Calu3 (cell line): ENCODE results near the gene PCSK5. TPM values are rescaled to one million over a fixed set of nuclear protein-coding genes. Genes with fewer than 3 reads are reported as not detected.

Experiments used
- BruUV-seq: library from RNA; stranded (reverse); fragments of 400-500 nt; replicated peaks from 2 replicates; lab custom pipeline; 2021; lab: Mats Ljungman, UMichigan
- CTCF ChIA-PET: fragments of 300-600 bp; sonication (Branson Sonifier 250); formaldehyde crosslinking; loops from one replicate; lab custom pipeline; 2022; ENCODE audit warnings: antibody characterized with exemption; lab: Charles Lee
- DNase-seq: peaks from one replicate; pipeline ENCODE4 v3.0.0; 2022
- H3K27ac Mint-ChIP-seq: one replicate; pipeline ENCODE4 v1.8.0; 2022; ENCODE audit warnings: mixed read lengths; ENCODE audit not compliant: unreplicated experiment
- H3K27me3 Mint-ChIP-seq: one replicate; pipeline ENCODE4 v1.8.0; 2022; ENCODE audit warnings: mixed read lengths; ENCODE audit not compliant: unreplicated experiment
- H3K36me3 Mint-ChIP-seq: one replicate; pipeline ENCODE4 v1.8.0; 2022; ENCODE audit warnings: mild to moderate bottlenecking, moderate library complexity, mixed read lengths; ENCODE audit not compliant: insufficient read depth, unreplicated experiment
- H3K4me1 Mint-ChIP-seq: one replicate; pipeline ENCODE4 v1.8.0; 2022; ENCODE audit warnings: mild to moderate bottlenecking, low read depth, mixed read lengths; ENCODE audit not compliant: unreplicated experiment
- H3K4me3 Mint-ChIP-seq: one replicate; pipeline ENCODE4 v1.8.0; 2022; ENCODE audit warnings: mild to moderate bottlenecking, low read depth, moderate library complexity, mixed read lengths; ENCODE audit not compliant: unreplicated experiment
- H3K9me3 Mint-ChIP-seq: one replicate; pipeline ENCODE4 v1.8.0; 2022; ENCODE audit warnings: low read depth, mixed read lengths; ENCODE audit not compliant: unreplicated experiment
- intact Hi-C: fragments of 100-400 bp; cut with micrococcal nuclease; formaldehyde crosslinking; loops from one replicate; pipeline ENCODE4 v1.10.0; 2022; ENCODE audit not compliant: unreplicated experiment
- total RNA-seq: library from RNA; stranded (reverse); gene quantifications from 2 replicates; pipeline ENCODE4 v1.2.3, GENCODE V29; 2022
- TF ChIP-seq, protein P1 (sequence below): fragments of 200-600 bp; IDR thresholded peaks from one replicate; pipeline ENCODE4 v1.8.0; 2022; ENCODE audit warnings: antibody characterized with exemption; ENCODE audit not compliant: unreplicated experiment

PCSK5 gene
- total RNA-seq, 1 experiment from 2014 or later, result 38.4 TPM

DNA sequence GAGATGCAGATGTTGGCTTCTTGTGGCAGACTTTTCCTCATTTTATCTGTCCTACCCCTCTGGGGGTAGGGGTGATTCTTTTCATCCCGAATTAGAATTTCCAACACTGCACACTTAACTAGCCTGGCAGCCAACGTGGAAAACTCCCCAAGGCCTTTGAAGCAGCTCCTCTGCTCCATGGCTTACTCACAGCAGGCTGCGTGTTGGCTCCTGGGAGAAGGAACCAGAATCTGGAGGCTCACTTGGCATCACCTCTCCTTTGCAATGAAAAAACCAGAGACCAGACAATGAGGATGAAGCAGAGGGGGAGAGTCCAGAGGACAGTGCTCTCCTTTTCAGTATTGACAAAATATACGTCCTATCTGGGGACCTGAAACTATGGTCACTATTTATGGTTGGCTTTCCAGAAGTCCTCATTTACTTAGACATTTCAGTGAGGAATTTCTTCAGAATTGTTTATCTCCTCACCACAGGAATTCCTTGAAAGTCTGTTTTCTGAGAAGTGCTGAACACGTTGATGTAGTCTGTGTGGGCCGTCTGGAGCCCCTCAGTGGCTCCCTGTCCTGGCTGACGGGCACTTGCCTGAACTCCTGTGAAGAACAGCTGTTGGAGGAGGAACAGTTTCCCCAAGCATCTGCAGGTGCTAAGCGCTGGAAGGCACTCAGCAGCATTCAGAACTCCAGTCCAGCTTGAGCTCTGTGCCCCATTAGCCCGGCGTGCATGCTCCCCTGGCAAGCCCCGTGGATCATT lies 272.5 kb downstream of the PCSK5 start:
- intact Hi-C loops, result no loop called here
- no peak overlapping the region for H3K27ac Mint-ChIP-seq
- H3K4me3 Mint-ChIP-seq, result no peak overlapping the region
- no peak for DNase-seq
- CTCF ChIA-PET, result no interaction called here
- no TSS peak for BruUV-seq
- TF ChIP-seq, protein P1, sequence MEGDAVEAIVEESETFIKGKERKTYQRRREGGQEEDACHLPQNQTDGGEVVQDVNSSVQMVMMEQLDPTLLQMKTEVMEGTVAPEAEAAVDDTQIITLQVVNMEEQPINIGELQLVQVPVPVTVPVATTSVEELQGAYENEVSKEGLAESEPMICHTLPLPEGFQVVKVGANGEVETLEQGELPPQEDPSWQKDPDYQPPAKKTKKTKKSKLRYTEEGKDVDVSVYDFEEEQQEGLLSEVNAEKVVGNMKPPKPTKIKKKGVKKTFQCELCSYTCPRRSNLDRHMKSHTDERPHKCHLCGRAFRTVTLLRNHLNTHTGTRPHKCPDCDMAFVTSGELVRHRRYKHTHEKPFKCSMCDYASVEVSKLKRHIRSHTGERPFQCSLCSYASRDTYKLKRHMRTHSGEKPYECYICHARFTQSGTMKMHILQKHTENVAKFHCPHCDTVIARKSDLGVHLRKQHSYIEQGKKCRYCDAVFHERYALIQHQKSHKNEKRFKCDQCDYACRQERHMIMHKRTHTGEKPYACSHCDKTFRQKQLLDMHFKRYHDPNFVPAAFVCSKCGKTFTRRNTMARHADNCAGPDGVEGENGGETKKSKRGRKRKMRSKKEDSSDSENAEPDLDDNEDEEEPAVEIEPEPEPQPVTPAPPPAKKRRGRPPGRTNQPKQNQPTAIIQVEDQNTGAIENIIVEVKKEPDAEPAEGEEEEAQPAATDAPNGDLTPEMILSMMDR, result no peak
- peaks cover 8% of the 10 kb centered on the region for H3K4me1 Mint-ChIP-seq
- H3K27me3 Mint-ChIP-seq, result no peaks in the 10 kb centered on the region
- no peaks in the 10 kb centered on the region for H3K9me3 Mint-ChIP-seq
- peaks cover 24% of the 10 kb centered on the region for H3K36me3 Mint-ChIP-seq

DNA sequence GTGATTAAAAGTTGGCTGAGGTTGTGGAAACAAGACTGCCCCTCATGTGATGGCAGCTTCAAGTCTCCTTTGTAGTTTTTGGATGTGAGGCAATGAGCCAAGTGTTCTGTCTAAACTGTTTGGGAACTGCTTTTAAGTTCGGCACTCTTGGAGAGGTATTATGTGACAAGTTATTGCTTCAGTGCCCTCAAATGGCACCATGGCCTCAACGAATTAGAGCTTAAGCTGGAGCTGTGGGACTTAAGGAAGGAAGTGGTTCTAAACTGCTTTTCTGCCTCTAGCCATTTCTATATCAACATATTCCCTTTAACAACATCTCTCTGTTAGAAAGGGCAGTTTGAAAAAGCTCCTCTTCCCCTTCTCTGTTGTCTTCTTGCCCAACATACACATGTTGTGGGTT lies 276.1 kb downstream of the PCSK5 start:
- CTCF ChIA-PET, result no interaction called here
- H3K9me3 Mint-ChIP-seq, result no peaks in the 10 kb centered on the region
- DNase-seq, result no peak
- intact Hi-C loops, result no loop called here
- no peaks in the 10 kb centered on the region for H3K4me1 Mint-ChIP-seq
- TF ChIP-seq, protein P1, result no peak
- BruUV-seq, result no TSS peak
- H3K4me3 Mint-ChIP-seq, result no peak overlapping the region
- no peaks in the 10 kb centered on the region for H3K27me3 Mint-ChIP-seq
- H3K27ac Mint-ChIP-seq, result no peak overlapping the region
- peaks cover 4% of the 10 kb centered on the region for H3K36me3 Mint-ChIP-seq

DNA sequence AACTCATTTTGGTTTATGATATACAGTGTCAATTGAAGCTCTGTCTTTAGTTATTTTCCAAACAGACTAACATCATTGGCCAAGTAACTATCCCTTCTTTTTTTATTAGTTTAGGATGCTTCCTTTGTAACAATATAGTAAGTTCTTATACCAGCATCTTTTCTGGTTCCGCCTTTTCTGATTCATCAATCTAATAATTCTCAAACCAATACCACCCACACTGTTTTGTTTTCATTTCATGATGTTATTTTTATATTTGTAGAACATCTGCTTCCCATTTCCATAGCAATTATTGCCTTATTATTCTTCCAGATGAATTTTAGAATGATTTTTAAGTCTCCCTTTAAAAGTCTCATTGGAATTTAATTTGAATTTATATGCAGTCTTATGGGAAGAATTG lies 285.7 kb downstream of the PCSK5 start:
- no TSS peak for BruUV-seq
- H3K36me3 Mint-ChIP-seq, result peaks cover 7% of the 10 kb centered on the region
- peaks cover 14% of the 10 kb centered on the region for H3K4me1 Mint-ChIP-seq
- intact Hi-C loops, result no loop called here
- TF ChIP-seq, protein P1, result no peak
- no peak overlapping the region for H3K4me3 Mint-ChIP-seq
- DNase-seq, result no peak
- no peaks in the 10 kb centered on the region for H3K27me3 Mint-ChIP-seq
- CTCF ChIA-PET, result no interaction called here
- H3K9me3 Mint-ChIP-seq, result no peaks in the 10 kb centered on the region
- H3K27ac Mint-ChIP-seq, result no peak overlapping the region

DNA sequence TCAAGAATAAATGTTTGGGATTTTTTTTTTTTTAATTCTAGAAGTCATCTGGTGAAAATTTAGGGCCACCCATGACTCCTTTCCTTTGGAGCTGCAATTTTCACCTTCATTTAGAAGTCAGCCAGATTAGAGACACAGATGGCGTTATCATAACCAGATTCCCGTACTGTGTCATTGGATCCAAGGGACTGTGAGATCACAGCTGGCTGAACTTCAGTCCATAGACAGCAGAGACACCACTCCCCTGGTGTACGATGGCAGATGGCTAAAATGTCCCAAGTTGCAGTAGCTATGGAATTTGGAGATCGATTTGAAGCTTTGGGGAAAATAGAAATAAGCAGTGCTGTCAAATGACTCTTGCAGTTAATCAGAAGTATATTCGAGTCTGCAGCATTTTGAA lies 287.5 kb downstream of the PCSK5 start:
- BruUV-seq, result no TSS peak
- H3K27me3 Mint-ChIP-seq, result no peaks in the 10 kb centered on the region
- TF ChIP-seq, protein P1, result no peak
- H3K4me1 Mint-ChIP-seq, result peaks cover 20% of the 10 kb centered on the region
- H3K4me3 Mint-ChIP-seq, result no peak overlapping the region
- no peaks in the 10 kb centered on the region for H3K9me3 Mint-ChIP-seq
- CTCF ChIA-PET, result no interaction called here
- no peak for DNase-seq
- H3K36me3 Mint-ChIP-seq, result peaks cover 16% of the 10 kb centered on the region
- intact Hi-C loops, result no loop called here
- no peak overlapping the region for H3K27ac Mint-ChIP-seq
